EL (cell line): ENCODE measurements around the gene UGP2.
"Not testable (repeated sequence)": the region's sequence is repeated elsewhere in the genome, so short reads cannot be mapped to it uniquely, and the experiment has no call there.

ENCODE experiments used
- DNase-seq: peaks from one replicate; pipeline ENCODE4 v3.0.0-alpha.2; 2016

UGP2 gene

DNA sequence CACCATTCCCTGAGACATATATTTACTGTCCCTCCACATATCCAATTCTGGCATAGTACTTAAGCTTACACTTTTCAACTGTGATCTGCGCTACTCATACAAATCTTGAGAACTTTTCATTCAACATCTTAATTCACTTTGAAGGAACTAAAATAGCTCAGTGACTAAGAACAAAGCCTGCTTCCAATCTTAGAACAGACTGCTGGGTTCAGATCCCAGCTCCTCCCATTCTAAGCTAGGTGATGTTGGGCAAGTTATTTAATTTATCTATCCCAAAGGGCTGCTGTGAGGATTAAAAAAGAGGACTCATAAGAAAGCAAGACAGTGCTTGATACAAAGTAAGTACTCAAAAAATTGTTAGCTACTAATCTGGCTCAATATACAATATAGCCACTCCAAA lies 57.9 kb downstream of the UGP2 start:
- DNase-seq: no peak

DNA sequence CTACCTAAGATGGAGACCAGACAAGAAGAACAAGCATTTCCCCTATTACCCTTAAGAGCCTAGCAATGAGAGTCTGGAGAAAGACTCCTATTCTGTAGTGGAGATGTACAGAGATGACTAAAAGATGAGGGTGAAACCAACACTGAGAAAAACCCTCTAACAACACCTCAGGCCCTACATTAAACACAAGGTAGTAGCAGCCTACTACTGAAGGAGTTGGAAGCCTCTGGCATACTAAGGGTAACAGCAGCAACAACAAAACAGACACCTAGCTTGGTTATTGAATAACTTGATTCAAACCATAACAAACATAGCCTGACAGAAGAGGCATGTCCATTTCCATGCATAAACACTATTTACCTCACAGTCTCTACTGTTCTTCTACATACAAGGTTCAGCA lies 60.5 kb downstream of the UGP2 start:
- no peak for DNase-seq

DNA sequence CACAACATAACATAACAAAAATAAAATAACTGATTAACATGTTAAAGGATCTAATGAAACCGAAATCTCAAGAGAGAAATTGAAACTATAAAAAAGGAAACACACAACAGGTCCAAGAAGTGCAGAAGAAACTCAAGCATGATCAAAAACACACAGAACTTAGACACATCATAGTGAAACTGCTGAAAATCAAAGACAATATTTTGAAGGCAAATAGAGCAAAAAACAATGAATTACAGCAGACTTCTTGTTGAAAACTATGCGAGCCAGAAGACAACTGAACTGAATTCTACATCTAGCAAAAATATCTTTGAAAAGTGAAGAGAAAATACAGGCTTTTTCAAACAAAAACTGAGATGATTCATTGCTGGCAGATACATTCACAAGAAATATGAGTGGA lies 61.3 kb downstream of the UGP2 start:
- peak; percentile 8 for DNase-seq

DNA sequence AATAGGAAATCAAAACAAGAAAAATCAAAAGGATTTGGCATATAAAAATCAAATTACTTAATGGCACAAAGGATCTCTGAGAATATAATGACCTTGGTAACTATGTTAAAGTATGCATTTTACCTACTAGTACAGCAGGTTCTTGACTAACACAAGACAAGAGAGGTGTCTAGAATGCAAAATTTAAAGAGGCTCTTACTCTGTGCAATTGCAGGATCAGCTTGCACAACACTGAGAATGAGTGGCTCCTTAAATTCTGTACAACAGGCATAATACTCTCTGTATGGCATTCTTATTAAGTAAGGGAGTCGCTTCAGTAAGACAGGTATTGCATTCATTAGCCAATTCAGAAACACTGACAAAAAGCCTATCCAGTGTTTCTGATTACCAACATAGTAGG lies 72.6 kb downstream of the UGP2 start:
- DNase-seq: no peak

DNA sequence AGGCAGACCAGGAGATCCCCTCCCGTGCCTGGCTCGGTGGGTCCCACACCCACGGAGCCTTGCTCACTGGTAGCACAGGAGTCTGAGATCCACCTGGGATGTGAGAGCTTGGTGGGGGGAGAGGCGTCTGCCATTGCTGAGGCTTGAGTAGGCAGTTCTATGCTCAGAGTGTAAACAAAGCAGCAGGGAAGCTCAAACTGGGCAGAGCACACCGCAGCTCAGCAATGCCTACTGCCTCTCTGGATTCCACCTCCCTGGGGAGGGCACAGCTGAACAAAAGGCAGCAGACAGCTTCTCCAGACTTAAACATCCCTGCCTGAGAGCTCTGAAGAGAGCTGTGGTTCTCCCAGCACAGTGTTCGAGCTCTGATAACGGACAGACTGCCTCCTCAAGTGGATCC lies 85.1 kb downstream of the UGP2 start:
- DNase-seq: no peak

DNA sequence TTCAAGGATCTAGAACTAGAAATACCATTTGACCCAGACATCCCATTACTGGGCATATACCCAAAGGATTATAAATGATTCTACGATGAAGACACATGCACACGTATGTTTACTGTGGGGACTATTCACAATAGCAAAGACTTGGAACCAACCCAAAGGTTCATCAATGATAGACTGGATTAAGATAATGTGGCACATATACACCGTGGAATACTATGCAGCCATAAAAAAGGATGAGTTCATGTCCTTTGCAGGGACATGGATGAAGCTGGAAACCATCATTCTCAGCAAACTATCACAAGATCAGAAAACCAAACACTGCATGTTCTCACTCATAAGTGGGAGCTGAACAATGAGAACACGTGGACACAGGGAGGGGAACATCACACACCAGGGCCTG lies 90.4 kb downstream of the UGP2 start:
- not testable (repeated sequence) for DNase-seq
